GM12875 (cell line): ENCODE measurements around the gene RIOK1.
A peak's percentile ranks its signal among the peaks of the same experiment; 100 is the strongest.

ENCODE experiments used
- H3K4me3 ChIP-seq: one replicate; pipeline ENCODE4 v1.5.1; 2011; ENCODE audit warnings: low read depth, low read length, control low read depth
- TF ChIP-seq, protein P1 (sequence below): IDR thresholded peaks from 2 replicates; pipeline ENCODE4 v1.5.1; 2011; ENCODE audit warnings: low read depth, mild to moderate bottlenecking, control low read depth, inconsistent platforms, low read length, moderate library complexity, borderline replicate concordance; ENCODE audit not compliant: insufficient read depth

RIOK1 gene

DNA sequence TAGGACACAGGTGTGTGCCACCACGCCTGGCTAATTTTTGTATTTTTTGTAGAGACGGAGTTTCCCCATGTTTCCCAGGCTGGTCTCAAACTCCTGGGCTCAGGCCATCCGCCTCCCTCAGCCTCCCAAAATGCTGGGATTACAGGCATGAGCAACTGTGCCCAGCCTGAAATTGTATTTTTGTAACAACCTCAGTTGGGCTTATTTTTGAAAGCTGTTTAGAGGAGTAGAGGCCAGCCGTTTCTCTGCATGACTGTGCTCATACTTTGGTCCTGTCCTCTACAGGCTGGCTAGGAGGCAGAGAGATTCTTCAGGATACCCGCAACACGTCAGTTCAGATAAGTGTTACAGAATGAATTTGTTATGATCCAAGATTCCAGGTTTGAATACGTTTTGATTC lies 22.2 kb upstream of the RIOK1 start:
- no peak overlapping the region for H3K4me3 ChIP-seq
- TF ChIP-seq, protein P1, sequence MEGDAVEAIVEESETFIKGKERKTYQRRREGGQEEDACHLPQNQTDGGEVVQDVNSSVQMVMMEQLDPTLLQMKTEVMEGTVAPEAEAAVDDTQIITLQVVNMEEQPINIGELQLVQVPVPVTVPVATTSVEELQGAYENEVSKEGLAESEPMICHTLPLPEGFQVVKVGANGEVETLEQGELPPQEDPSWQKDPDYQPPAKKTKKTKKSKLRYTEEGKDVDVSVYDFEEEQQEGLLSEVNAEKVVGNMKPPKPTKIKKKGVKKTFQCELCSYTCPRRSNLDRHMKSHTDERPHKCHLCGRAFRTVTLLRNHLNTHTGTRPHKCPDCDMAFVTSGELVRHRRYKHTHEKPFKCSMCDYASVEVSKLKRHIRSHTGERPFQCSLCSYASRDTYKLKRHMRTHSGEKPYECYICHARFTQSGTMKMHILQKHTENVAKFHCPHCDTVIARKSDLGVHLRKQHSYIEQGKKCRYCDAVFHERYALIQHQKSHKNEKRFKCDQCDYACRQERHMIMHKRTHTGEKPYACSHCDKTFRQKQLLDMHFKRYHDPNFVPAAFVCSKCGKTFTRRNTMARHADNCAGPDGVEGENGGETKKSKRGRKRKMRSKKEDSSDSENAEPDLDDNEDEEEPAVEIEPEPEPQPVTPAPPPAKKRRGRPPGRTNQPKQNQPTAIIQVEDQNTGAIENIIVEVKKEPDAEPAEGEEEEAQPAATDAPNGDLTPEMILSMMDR: no peak

DNA sequence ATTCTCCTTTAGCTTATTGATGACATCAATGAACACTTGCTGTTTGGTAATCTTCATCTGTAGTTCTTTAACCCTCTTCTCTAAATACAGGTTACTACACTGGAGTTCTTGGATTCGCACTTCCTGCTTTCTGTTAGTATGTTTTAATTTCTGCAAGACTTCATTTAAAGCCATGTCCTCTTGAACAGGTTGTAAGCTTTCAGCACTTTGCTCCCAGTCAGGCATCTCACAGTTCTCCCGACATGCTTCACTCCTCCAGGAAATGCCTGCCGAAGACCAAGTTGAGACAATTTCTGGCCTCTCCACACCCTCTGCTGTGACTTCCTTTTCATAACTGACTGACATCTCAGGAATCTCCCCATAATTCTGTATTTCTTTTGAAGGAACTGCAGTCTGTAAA lies 15.9 kb upstream of the RIOK1 start:
- no peak overlapping the region for H3K4me3 ChIP-seq
- TF ChIP-seq, protein P1: no peak

- H3K4me3 ChIP-seq: no peak overlapping the region
- TF ChIP-seq, protein P1: no peak
Observed at GRCh38 chr6:7377961-7378360, 11.6 kb upstream of the RIOK1 start.

DNA sequence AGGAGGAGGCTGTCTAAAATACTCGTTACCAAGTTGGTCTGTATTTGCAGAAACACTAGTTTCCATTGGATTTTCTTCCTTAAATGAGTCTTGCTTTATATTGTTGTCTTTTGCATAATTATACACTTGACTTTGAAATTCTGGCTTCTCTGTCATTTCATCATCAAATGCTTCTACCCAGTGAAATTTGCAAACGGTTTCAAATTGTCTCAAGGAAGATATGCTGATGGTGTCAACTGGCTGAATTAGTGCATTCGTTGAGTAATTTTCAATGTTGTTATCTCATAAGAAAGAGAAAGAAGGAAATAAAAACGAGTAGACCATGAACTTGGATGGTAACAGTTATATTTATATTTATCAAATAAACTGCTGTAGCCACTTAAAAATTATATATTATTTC lies 10.9 kb upstream of the RIOK1 start:
- TF ChIP-seq, protein P1: no peak

GRCh38 chr6:7381092-7381491 lies 8.5 kb upstream of the RIOK1 start:
- no peak overlapping the region for H3K4me3 ChIP-seq
- TF ChIP-seq, protein P1: no peak

More for the DNA sequence above, 10.9 kb upstream of the RIOK1 start:
- H3K4me3 ChIP-seq: no peak overlapping the region

GRCh38 chr6:7389162-7389450 lies 502 bp upstream of the RIOK1 start:
- peak overlapping the region; percentile 79 for H3K4me3 ChIP-seq
- TF ChIP-seq, protein P1: no peak

GRCh38 chr6:7390226-7390878 lies 744 bp downstream of the RIOK1 start:
- H3K4me3 ChIP-seq: peak overlapping the region; percentile 79
- TF ChIP-seq, protein P1: no peak
